GM19452 (cell line): ENCODE data around the gene DICER1.
"Not testable (repeated sequence)": the region's sequence is repeated elsewhere in the genome, so short reads cannot be mapped to it uniquely, and the experiment has no call there.

Source experiments
- ATAC-seq: cut with Tn5 transposase; IDR thresholded peaks from one replicate; pipeline ENCODE4 v1.9.1; 2021; ENCODE audit not compliant: unreplicated experiment

Gene DICER1

DNA sequence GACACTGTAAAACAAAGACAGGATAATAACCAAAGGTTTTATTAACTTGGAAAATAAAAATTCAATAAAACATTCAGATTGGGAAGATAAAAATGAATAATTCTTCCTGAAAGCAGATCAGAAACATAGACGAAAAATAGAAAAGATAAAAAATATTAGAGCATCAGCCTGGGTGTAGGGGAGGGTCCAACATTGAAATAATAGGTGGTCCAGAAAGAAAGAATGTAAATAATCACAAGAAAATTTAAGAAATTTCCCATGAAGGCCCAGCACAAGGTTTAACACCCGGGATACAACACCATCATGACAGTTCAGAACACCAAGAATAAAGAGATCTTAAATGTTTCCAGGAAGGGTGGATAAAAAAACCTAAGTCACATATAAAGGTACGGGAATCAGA is 31.1 kb upstream of the DICER1 start:
- no peak for ATAC-seq

DNA sequence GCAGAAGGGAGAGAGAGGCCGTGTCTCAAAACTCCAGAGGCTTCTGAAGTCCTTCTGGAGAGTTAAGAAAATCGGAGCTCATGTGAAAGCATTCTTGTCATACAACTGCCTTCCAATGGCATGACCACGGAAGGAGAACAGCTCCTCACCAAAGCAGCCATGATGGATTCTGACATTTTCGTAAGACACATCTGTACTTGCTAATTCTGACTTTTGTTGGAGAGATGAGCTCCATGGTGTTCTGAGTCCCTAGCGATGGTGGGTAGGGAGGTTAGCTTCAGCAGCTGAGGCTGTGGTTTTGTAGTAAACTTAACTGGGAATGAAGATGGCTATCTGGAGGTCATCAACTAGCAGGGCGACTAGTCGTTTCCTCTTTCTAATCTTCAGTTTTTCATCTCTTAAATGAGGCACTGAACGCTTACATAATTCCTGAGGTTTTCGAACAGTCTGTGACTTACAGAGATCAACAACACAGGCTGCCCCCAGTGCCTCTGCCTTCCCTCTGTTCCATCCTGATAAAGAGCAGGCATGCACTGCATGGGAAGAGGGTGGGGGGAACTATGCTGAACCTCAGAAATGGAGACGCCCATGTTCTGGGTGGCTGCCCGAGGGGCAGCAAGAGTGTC is 28.6 kb upstream of the DICER1 start:
- ATAC-seq = no peak

DNA sequence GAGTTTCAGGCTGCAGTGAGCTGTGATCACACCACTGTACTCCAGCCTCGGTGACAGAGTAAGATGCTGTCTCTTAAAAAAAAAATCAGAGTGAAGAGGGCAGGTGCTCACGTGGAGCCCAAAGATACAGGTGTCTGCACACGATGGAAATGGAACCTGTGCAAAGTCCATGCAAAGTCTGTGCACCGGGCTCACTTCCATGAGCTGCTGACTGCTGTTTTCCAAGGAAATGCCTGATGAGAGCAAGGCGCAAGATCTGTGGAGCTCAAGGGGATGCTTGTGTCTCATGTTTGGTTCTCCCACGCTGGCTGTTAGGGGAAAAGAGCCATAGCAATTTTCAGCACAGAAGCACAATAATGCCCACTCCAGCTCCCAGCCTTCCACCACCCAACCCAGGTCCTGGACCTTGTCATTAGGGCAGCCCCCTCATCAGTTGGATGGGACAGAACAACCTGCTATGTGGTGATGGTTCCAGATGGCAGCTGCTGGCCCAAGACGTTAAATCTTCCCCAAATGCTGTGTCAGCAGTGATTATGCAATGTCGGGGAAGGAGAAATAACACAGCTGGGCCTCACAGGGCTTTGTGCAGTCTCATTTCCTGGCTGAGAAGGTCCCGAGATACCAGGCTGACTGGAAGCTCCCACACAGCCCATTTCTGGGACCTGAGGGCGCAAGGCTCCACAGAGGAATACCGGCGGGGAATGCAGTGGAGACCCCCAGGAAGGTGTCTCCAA is 27.9 kb upstream of the DICER1 start:
- ATAC-seq = no peak

DNA sequence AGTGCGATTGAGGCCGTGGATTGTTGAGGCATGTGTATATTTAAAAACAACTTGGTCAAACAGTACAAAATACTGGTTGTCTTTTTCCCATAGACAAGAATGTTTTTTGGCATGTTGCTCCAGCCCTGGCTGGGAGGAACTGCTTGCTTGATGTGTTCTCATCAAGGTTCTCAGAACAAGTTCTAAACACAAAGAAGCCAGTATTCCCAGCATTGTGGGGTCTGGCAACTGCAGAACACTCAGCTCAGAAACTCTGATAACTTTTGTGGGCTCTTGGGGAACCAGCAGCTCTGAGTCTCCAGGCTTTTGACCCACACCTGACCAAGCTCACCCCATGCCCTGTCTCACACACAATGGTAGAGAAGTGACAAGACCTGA is 27.1 kb upstream of the DICER1 start:
- no peak for ATAC-seq

DNA sequence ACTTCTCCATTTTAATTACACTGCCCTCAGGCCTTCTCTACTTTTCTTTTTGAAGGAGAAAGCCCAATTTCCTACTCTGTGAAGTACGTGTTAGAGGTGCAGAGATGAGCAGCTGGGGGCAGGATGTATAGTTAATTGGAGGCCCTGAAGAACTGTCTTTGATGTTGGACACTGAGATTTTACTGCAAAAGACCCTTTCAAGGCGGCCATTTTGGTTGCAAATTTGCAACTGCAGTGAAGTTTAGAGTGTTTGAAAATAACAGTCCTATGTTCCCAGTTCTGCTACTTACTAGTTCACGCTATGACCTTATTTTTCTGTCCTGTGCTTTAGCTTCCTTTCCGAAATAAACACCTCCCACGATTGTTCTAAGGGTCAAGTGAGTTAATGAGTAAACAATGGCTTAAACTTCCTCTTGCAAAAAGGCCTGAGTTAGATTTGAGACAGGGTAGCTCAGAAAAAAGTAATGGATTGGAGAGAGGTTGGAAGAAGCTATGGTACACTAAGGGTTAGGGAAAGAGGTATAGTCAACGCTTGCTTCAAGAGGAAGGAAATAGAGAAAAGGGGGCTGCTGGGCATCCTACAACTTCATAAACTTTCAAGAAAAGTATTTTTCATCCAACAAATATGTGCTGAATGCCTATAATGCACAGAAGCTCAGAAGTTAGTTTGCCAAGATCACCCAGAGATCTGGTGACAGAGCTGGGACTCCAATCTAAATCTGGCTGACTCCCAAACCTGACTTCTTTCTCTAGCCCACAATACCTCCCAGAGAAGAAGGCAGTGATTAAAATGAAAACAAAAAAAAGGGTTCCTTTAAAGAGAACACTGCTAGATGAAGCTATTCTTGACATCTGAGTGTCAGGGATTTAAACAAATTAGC is 26.4 kb upstream of the DICER1 start:
- ATAC-seq = peak; percentile 66

DNA sequence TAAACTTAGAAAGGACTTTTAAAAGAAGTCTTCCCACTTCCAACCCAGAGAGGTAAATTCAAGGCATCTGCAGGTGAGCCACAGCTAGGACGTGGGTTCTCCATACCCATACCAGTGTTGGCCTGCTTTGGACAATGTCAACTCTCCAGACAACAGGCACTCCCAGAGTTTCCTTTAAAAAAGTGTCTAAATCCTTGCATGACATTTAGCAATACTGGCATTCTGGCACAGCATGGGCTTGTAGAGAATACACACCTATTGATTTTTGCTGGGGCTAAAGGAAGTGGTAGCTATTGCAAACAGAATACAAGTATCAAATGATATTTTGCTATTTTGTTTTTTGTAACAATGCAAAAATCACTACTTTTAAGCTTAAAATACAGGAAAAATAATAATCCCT is 25.8 kb upstream of the DICER1 start:
- ATAC-seq = no peak

DNA sequence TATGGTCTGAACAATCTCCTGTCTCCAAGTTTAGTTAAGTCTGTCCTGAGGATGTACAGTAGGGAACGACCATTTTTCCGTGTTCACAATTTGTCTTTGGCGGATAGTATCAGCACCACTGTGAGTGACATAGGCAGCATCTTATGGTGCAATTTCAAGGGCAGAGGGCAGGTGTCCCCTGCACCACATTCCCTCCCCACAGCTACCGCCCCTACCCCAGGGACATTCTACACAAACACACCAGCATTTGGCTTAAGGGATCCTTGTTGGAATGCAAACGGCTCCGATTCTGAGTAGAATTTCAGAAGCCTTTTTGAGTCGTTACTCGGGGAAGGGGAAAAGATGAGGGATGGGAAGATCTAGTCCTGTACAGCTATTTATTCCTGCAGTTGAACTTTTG is 25.1 kb upstream of the DICER1 start:
- no peak for ATAC-seq

DNA sequence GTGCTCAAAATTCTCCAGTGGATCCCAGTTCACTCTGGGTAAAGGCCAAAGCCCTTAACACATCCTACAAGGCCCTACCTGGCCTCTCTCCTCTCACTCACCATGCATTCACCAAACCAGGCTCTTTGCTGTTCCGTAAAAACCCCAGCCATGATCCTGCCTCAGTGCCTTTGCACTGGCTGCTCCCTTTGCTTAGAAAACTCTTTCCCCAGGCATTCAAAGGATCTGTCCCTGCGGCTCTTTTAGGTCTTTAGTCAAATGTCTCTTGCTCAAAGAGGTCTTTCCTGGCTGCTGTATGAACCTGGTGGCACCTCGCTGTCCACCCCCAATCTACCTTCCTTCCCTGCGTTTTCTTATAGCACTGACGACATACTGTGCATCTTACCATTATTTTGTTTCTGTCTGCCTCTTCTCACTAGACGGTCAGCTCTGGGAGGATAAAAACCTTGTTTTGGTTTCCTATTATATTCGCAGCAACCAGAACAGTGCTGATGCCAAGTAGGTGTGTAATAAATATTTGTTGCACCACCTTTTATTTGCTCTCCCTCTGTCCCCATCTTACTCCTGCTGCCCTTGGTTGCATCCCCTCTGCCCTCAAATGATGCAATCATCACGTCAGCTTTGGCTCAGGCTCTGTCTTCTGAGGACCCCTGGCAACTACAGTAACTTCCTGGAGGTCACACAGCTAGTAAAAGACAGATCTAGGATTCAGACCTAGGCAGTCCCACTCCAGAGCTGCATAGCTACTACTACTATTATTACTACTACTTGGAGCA is 23.8 kb upstream of the DICER1 start:
- ATAC-seq = no peak

DNA sequence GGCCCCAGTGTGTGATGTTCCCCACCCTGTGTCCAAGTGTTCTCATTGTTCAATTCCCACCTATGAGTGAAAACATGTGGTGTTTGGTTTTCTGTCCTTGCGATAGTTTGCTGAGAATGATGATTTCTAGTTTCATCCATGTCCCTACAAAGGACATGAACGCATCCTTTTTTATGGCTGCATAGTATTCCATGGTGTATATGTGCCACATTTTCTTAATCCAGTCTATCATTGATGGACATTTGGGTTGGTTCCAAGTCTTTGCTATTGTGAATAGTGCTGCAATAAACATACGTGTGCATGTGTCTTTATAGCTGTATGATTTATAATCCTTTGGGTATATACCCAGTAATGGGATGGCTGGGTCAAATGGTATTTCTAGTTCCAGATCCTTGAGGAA is 18.3 kb upstream of the DICER1 start:
- ATAC-seq = not testable (repeated sequence)

DNA sequence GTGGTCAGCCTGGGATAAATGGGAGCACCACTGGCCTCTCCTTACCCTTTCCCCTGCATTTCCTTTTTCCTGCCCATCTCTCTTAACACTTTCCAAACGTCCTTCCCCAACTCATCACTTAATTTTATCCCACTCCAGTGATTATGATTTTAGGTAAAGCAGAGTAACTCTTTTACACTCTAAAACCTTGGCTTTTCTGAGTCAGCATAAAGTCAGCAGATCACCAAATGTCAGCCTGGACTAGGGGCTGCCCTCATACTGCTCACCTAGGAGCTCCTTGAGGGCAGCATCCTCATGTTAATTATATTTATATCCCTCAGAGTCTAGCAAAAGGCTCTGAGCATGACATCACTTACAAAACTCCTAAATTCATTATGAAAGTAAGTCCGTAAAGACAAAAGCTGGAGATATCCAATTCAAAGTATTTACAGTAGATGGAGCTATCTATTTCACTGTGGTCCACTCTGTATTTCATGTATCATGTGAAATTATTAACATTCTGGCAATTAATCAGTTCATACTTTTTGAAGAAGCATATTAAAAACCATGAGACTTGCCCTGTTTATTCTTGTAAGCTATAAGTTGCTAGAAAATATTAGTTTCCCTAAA is 17.0 kb upstream of the DICER1 start:
- ATAC-seq = no peak

DNA sequence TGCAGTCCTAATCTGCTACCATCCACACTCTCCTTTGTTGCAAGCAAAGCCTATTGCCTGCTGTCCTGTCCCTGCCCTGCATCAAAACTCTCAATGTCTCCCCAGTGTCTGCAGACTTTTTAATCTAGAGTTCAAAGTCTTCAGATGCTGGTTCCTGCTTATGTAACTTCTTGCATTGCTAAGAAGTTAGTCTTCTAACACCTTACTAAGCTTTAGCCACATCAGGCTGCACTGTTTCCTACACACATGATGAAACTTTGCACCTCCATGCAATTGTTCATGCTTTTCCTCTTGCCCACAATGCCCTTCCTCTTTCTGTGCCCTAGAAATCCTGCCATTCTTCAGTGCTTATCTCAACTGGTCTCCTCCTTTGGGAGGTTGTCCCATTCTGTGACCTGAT is 16.2 kb upstream of the DICER1 start:
- no peak for ATAC-seq

DNA sequence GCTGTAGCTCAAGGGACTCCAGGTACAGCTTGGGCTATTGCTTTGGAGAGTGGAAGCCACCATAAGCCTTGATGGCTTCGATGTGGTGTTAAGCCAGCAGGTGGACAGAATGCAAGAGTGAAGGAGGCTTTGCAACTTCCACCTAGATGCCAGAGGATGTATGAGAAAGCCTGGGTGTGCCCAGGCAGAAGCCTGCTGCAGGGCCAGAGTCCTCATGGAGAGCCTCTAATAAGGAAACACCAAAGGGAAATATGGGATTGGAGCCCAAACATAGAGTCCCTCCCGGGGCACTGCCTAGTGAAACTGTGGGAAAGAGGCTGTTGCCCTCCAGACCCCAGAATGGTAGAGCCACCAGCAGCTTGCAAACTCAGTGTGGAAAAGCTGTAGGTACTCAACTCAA is 9.8 kb upstream of the DICER1 start:
- ATAC-seq = no peak

DNA sequence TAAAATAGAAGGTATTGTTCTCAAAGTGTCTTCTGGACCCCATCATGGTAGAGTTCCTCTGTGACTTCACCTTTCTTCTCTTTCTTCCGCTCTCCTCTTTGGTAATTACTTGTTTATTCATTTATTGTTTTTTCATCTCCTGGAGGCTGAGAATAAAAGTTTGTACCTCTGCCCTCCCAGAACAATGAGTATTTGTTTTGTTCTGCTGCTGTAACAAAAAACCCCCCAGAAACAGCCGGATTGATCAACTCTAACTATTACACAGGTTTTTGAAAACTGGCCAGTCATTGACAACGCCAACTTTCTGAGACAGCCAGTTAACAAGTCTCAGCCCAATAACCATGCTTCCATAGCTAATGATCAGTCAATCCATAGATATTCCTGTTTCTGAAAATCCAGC is 8.2 kb upstream of the DICER1 start:
- no peak for ATAC-seq

DNA sequence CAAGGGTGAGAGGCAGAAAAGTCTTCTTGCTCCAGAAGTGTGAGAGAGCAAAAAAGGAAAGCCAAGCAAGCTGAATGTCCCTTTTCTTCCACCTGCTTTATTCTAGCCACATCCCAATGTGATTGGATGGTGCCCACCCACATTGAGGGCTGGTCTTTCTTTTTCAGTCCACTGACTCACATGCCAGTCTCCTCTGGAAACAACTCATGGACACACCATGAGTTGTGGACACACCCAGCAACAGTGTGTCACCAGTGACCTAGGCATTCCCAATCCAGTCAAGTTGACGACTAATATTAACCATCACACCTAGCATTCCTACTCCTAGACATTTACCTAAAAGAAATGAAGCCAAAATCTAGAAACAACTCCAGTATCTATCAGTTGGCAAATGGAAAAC is 7.2 kb upstream of the DICER1 start:
- no peak for ATAC-seq

DNA sequence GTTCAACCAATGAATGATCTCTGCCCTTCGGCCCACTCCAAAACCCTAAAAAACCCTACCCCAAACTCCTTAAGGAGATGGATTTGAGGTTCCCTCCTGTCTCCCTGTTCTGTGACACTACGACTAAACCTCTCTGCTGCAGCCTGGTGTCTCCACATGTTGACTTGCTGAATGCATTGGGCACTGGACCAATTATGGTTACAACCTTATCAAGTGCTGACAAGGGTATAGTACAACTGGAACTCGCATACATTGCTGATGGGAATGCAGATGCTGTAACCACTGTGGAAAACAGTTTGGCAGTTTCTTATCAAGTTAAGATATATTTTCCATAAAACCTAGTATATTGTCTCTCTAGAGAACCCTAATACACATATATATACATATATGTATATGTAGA is 6.3 kb upstream of the DICER1 start:
- no peak for ATAC-seq

DNA sequence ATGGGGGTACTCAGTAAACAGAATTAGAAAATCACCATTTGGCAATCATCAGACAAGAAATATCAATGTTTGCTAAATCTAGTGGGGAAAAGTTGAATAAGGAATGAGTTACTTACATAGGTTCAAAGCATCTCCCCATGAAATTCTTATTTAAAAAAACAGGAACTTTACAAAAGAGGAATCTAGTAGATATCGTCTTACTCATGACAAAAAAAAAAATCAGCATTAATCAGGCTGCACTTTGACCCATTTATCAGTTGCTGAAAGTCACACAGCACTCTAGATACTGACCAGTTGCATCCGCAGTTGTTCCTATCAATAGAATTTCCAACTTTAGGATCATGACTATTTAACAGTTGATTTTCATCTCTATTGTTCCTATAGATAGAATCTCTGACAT is 5.8 kb upstream of the DICER1 start:
- no peak for ATAC-seq

DNA sequence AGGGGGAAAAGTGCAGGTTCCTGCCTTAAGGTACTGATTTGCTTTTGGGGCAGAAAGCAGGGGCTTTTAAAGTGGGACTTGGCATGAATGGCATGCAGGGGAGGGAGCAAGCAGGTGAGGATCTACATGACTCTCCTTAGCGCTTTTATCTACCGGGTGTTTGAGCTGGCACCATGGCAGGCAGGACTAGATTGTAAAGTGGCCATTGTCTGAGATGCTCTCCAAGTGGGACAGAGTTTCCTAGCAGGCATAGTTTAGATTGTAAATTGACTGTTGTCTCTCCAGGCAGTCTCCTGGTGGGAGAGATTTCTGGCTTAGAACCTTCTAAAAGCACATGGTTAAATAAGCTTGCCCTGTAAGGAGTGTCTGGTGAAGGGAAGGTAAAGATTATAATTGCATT is 5.3 kb upstream of the DICER1 start:
- no peak for ATAC-seq

DNA sequence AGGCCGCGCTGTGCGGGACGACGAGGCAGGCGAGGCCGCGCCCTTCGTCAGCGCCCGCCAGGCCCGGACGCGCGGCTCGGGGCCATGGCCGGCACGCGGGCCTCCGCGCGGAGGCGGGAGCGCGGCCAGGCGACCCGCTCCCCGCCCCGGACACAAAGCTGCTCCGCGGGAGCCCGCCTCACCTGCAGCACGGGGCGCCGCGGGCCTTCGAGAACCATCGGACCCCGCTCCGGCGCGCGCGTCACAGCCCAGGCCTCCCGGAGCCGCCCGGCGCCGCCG is 342 bp downstream of the DICER1 start:
- ATAC-seq = no peak

DNA sequence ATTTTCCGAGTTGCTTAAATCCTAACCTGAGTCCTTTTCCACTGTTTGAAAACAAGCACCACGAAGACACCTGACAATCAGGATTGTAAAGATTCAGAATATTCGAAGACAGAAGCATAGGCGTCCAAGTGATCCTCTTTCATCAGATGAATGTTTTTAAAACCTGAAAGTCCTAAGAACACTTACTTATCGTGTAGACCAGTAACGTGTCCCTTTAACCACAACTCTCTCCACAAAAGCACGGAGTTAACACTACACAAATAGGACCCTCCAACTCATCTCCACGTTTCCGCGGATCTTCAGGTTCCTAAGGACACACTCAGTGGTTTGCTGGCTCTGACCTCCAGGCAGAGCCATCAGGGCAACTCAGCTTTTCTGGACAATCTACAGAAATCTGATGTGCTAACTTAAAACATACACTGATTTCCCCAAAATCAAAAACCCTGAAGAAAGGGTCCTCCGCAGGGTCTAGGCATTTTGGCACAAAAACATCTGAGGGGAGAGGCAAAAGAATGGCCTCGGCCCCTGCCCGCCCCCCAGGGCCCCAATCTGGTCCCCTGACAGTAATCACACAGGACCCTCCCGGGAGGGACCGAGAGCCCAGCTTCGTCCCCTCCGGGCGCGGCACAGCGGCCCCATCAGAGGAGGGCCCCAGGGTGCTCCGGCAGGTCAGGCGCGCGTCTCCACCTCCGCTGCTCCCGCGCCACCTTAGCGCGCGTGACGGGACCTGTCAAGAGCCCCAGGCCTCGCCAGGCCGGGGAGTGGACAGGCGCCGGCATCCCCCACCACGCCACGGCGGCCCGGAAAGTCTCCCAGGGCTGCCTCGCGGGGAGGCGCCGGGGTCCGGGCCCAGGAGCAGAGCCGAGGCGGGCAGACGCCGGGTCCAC is 925 bp downstream of the DICER1 start:
- peak; percentile 35 for ATAC-seq

DNA sequence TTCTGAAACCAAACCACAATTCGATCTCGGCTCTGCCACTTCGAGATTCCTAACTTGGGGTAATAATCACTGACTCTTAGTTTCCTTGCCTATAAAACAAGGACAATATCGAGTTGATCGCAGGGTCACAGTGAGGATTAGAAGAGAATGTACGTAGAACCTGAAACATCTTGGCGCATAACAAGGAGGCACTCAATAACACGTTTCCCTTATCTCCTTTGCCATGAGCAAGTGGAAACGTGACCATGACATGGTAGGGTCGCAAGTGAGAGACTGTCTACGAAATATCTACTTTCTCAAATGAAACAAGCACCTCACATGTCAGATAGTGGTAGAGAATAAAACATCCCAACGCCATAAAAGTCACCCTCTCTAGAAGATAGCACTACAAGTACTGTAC is 2.3 kb downstream of the DICER1 start:
- no peak for ATAC-seq
